ENCODE results near the gene TICAM1.

Gene TICAM1

GRCh38 chr19:4772566-4772965 lies 58.9 kb downstream of the TICAM1 start:
- DNase-seq (ENCODE audit: low spot score), result no peak

GRCh38 chr19:4768934-4769777 lies 62.4 kb downstream of the TICAM1 start:
- peak; percentile 86 for DNase-seq (ENCODE audit: low spot score)
